HepG2 (cell line): ENCODE results near the gene TKFC. TPM values are rescaled to one million over a fixed set of nuclear protein-coding genes. Genes with fewer than 3 reads are reported as not detected.

Source experiments
- BRCA1 ChIP-seq: sonication (generic); formaldehyde crosslinking; IDR thresholded peaks from 2 replicates; pipeline ENCODE4 v1.4.0; 2020; ENCODE audit warnings: missing genetic modification reagents
- CERS6 ChIP-seq: sonication (generic); formaldehyde crosslinking; IDR thresholded peaks from 2 replicates; pipeline ENCODE4 v1.5.0; 2020; ENCODE audit warnings: missing genetic modification reagents
- ETV6 ChIP-seq: sonication (generic); formaldehyde crosslinking; conservative IDR thresholded peaks from 2 replicates; pipeline ENCODE4 v1.4.0; 2020; ENCODE audit warnings: missing genetic modification reagents
- HNF4A ChIP-seq: sonication (generic); formaldehyde crosslinking; IDR thresholded peaks from 2 replicates; pipeline ENCODE4 v1.4.0; 2020; ENCODE audit warnings: missing genetic modification reagents
- HOMEZ ChIP-seq: IDR thresholded peaks from 2 replicates; pipeline ENCODE4 v1.6.1; 2016; ENCODE audit warnings: low read depth
- MTF1 ChIP-seq: sonication (generic); formaldehyde crosslinking; IDR thresholded peaks from 2 replicates; pipeline ENCODE4 v1.5.0; 2020; ENCODE audit warnings: missing genetic modification reagents
- MXD3 ChIP-seq: IDR thresholded peaks from 2 replicates; pipeline ENCODE4 v1.6.1; 2016; ENCODE audit warnings: mild to moderate bottlenecking, missing biosample characterization, missing genetic modification reagents
- MYC ChIP-seq: sonication (generic); formaldehyde crosslinking; IDR thresholded peaks from 2 replicates; pipeline ENCODE4 v1.9.0; 2021; ENCODE audit warnings: missing genetic modification reagents, borderline replicate concordance
- NFE2 ChIP-seq: sonication (generic); formaldehyde crosslinking; IDR thresholded peaks from 2 replicates; pipeline ENCODE4 v1.4.0; 2020; ENCODE audit warnings: missing genetic modification reagents
- NFKBIZ ChIP-seq: IDR thresholded peaks from 2 replicates; pipeline ENCODE4 v1.6.1; 2018; ENCODE audit warnings: missing genetic modification reagents, missing compliant biosample characterization
- PCBP2 ChIP-seq: fragments of 200-400 bp; formaldehyde crosslinking; optimal IDR thresholded peaks from 2 replicates; pipeline ENCODE3; 2018; ENCODE audit warnings: low read length, low read depth; ENCODE audit not compliant: poor library complexity, severe bottlenecking
- SYNCRIP ChIP-seq: fragments of 200-400 bp; formaldehyde crosslinking; IDR thresholded peaks from 2 replicates; pipeline ENCODE4 v1.6.1; 2018; ENCODE audit warnings: mild to moderate bottlenecking, low read depth, low read length; ENCODE audit not compliant: insufficient read depth
- TOE1 ChIP-seq: sonication (generic); formaldehyde crosslinking; IDR thresholded peaks from 2 replicates; pipeline ENCODE4 v1.4.0; 2020; ENCODE audit warnings: mild to moderate bottlenecking, missing genetic modification reagents
- ZBTB40 ChIP-seq, 2 experiments: fragments of 450-650 bp in 1 of 2; sonication (generic) in 1 of 2; formaldehyde crosslinking in 1 of 2; IDR thresholded peaks; 2 replicates each; pipeline versions ENCODE4 v1.6.1 to v1.8.0; 2016 to 2022; ENCODE audit warnings: antibody characterized with exemption in 1 of 2, mild to moderate bottlenecking in 1 of 2, missing genetic modification reagents in 1 of 2
- ZNF44 ChIP-seq: sonication (generic); formaldehyde crosslinking; IDR thresholded peaks from 2 replicates; pipeline ENCODE4 v1.5.1; 2020; ENCODE audit warnings: mild to moderate bottlenecking, missing genetic modification reagents
- ZNF562 ChIP-seq: sonication (generic); formaldehyde crosslinking; IDR thresholded peaks from 2 replicates; pipeline ENCODE4 v1.8.0; 2022; ENCODE audit warnings: missing genetic modification reagents, borderline replicate concordance
- ZNF720 ChIP-seq: sonication (generic); formaldehyde crosslinking; IDR thresholded peaks from 2 replicates; pipeline ENCODE4 v1.4.0; 2020; ENCODE audit warnings: missing genetic modification reagents
- polyA plus RNA-seq, 8 experiments: library from polyadenylated mRNA; depleted of rRNA in 3 of 8; stranded (reverse) in 7 of 8; unstranded in 1 of 8; fragments of >200 nt; fragmentation: Illumina TruSeq in 4 of 8; extraction: Trizol in 4 of 8; gene quantifications; 2 replicates each; pipeline versions ENCODE4 v1.2.1 to v1.2.3, GENCODE V29; 2011 to 2016; ENCODE audit warnings: low read depth in 4 of 8, missing spikeins in 1 of 8, mixed read lengths in 1 of 8; ENCODE audit not compliant: insufficient read depth in 1 of 8
- total RNA-seq, 5 experiments: library from RNA; depleted of rRNA; stranded (reverse); fragments of >200 nt; fragmentation: Illumina TruSeq; extraction: Trizol; gene quantifications; 2 replicates each; pipeline ENCODE4 v1.2.3, GENCODE V29; 2016; ENCODE audit warnings: low read depth in 1 of 5

The TKFC gene
- total and polyA plus RNA-seq, 2 of the 13 experiments (the other 11 are each of a cell fraction or from before 2014, with no cell fraction given) = 147 to 197 TPM

GRCh38 chr11:61294717-61295595 lies 38.1 kb upstream of the TKFC start, which contains the start of gene VWCE (continued):
- TF ChIP-seq ZBTB40 (IDR thresholded peaks at IDR 0.05) (no peak), ZBTB40 (CRISPR knock-in tag; IDR thresholded peaks at IDR 0.05) (peak; percentile 31), ETV6 (CRISPR knock-in tag) (no peak; the same call in 1 of the 2 replicates), HOMEZ (CRISPR knock-in tag) (0 out of 2 replicates have a peak, but pooled peaks have one; percentile 18), ZNF44 (CRISPR knock-in tag) (no peak), TOE1 (no peak), NFE2 (CRISPR knock-in tag) (no peak), MTF1 (no peak; the same call in 1 of the 2 replicates), ZNF562 (CRISPR knock-in tag) (no peak), BRCA1 (CRISPR knock-in tag) (no peak), HNF4A (peak; percentile 83), SYNCRIP (no peak), PCBP2 (no peak), CERS6 (CRISPR knock-in tag) (no peak), MXD3 (no peak; the same call in 1 of the 2 replicates), NFKBIZ (no peak; the same call in 1 of the 2 replicates), MYC (CRISPR knock-in tag) (peak; percentile 45; the same call in 1 of the 2 replicates), ZNF720 (no peak)
